Measurements from ENCODE around the gene SART1. TPM values are rescaled to one million over a fixed set of nuclear protein-coding genes. Genes with fewer than 3 reads are reported as not detected.

SART1 gene
- polyA plus RNA-seq, 1 donor (not counting 4 experiments of a cell fraction or from before 2014, with no cell fraction given) = 14.7 TPM

GRCh38 chr11:66013762-66014100 lies 52.2 kb downstream of the SART1 start:
- H3K36me3 ChIP-seq (ENCODE audit: control insufficient read depth in 2 of 2, extremely low read depth in 1 of 2, insufficient read depth in 2 of 2, low read length in 2 of 2) = no peaks in the 10 kb centered on the region
- no peak overlapping the region for H3K27ac ChIP-seq (ENCODE audit: control insufficient read depth, insufficient read depth, low read length)
- H3K27me3 ChIP-seq (ENCODE audit: control insufficient read depth, extremely low read depth, insufficient read depth, low read length) = no peaks in the 10 kb centered on the region
- TF ChIP-seq EZH2 (IDR thresholded peaks at IDR 0.05; ENCODE audit: low read length) = no peak
- H3K4me1 ChIP-seq (ENCODE audit: control insufficient read depth, extremely low read depth, insufficient read depth, low read length) = peaks cover 28% of the 10 kb centered on the region
- FAIRE-seq (no peak), DNase-seq (ENCODE audit: low read depth, low spot score) (no peak)
- peaks cover 3% of the 10 kb centered on the region for H3K9me1 ChIP-seq (ENCODE audit: control insufficient read depth, extremely low read depth, insufficient read depth, low read length)
- H3K79me2 ChIP-seq (ENCODE audit: control insufficient read depth, insufficient read depth, low read length) = no peaks in the 10 kb centered on the region
- H2AFZ ChIP-seq (ENCODE audit: control insufficient read depth, low read length) = no peak overlapping the region
- no peak overlapping the region for H3K4me3 ChIP-seq (ENCODE audit: control insufficient read depth in 2 of 3, extremely low read depth in 1 of 3, insufficient read depth in 2 of 3, low read depth in 1 of 3, low read length in 3 of 3)
- H3K4me2 ChIP-seq (ENCODE audit: control insufficient read depth, extremely low read depth, insufficient read depth, low read depth, low read length) = no peak overlapping the region
- dilution Hi-C loops (cut with MboI; ENCODE audit: extremely low pct_ligation_motif_present, low sequenced_read_pairs) = no loop called here
- no peaks in the 10 kb centered on the region for H3K9me3 ChIP-seq (ENCODE audit: control insufficient read depth, low read depth, low read length)
- H4K20me1 ChIP-seq (ENCODE audit: control insufficient read depth, extremely low read depth, insufficient read depth, low read length) = no peaks in the 10 kb centered on the region
- no peak overlapping the region for H3K9ac ChIP-seq (ENCODE audit: control insufficient read depth, extremely low read depth, insufficient read depth, low read length)

DNA sequence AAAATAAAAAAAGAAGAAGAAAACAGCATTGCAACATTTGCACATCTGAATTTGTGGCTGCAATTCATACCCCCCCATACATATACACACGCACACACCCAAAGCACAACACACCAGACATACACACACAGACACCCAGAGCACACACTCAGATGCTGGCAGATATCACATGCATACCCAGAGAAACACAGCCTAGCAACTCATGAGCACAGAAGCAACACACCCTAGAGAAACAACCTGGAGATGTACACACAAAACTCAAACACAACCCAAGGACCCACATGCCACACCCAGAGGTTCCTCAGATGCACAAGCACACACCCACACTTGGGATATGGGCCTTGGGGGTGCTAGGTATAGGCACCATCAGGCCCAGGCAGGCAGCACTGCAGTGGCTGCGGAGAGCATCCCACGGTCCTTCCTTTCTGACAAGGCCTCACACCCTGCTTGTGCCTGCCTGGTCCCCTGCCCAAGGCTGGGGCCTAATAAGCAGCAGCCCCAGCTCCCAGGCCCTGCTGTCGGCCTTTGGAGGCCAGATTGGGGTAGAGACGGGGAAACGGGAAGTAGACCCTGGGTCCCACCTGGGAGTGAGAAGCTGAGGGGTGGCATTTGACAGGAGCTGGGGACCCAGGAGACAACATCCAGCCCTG lies 53.4 kb downstream of the SART1 start:
- Histone ChIP-seq H3K4me3 (ENCODE audit: control insufficient read depth in 2 of 3, extremely low read depth in 1 of 3, insufficient read depth in 2 of 3, low read depth in 1 of 3, low read length in 3 of 3) (no peak overlapping the region), H3K9me3 (ENCODE audit: control insufficient read depth, low read depth, low read length) (no peaks in the 10 kb centered on the region), H4K20me1 (ENCODE audit: control insufficient read depth, extremely low read depth, insufficient read depth, low read length) (no peaks in the 10 kb centered on the region), H3K27ac (ENCODE audit: control insufficient read depth, insufficient read depth, low read length) (no peak overlapping the region), H2AFZ (ENCODE audit: control insufficient read depth, low read length) (no peak overlapping the region), H3K9me1 (ENCODE audit: control insufficient read depth, extremely low read depth, insufficient read depth, low read length) (peaks cover 3% of the 10 kb centered on the region), H3K27me3 (ENCODE audit: control insufficient read depth, extremely low read depth, insufficient read depth, low read length) (no peaks in the 10 kb centered on the region), H3K9ac (ENCODE audit: control insufficient read depth, extremely low read depth, insufficient read depth, low read length) (no peak overlapping the region), H3K4me1 (ENCODE audit: control insufficient read depth, extremely low read depth, insufficient read depth, low read length) (peaks cover 26% of the 10 kb centered on the region), H3K36me3 (ENCODE audit: control insufficient read depth in 2 of 2, extremely low read depth in 1 of 2, insufficient read depth in 2 of 2, low read length in 2 of 2) (no peaks in the 10 kb centered on the region), H3K79me2 (ENCODE audit: control insufficient read depth, insufficient read depth, low read length) (no peaks in the 10 kb centered on the region), H3K4me2 (ENCODE audit: control insufficient read depth, extremely low read depth, insufficient read depth, low read depth, low read length) (no peak overlapping the region)
- no peak for TF ChIP-seq EZH2 (IDR thresholded peaks at IDR 0.05; ENCODE audit: low read length)
- no peak for TF ChIP-seq CTCF (optimal IDR thresholded peaks at IDR 0.05 in 1 of 3, IDR thresholded peaks at IDR 0.05 in 1 of 3, conservative IDR thresholded peaks at IDR 0.05 in 1 of 3; ENCODE audit: extremely low read depth in 1 of 3, insufficient read depth in 2 of 3, low read length in 3 of 3)
- FAIRE-seq = no peak
- no peak for DNase-seq (ENCODE audit: low read depth, low spot score)
- dilution Hi-C loops (cut with MboI; ENCODE audit: extremely low pct_ligation_motif_present, low sequenced_read_pairs) = no loop called here

DNA sequence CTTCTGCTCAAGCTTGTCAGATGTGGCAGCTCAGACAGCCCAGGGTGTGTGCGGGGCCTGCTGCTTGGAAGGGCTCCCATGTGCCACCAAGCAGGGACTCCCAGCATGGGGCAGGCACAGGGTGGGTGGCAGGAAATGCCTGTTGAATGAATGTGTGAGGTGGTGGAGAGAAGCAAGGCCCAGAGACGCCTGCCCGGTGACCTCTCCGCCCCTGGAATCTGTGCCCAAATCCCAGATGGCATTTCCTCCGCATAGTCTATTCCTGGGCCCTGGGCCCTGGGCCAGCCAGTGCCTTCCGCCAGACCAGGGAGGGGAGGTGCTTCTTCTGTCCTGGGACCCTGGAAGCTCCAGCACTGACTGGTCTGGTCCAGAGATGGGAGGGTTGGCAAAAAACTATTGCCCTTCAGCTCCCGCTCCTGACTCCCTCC lies 53.9 kb downstream of the SART1 start:
- Histone ChIP-seq H3K36me3 (ENCODE audit: control insufficient read depth in 2 of 2, extremely low read depth in 1 of 2, insufficient read depth in 2 of 2, low read length in 2 of 2) (no peaks in the 10 kb centered on the region), H3K9ac (ENCODE audit: control insufficient read depth, extremely low read depth, insufficient read depth, low read length) (no peak overlapping the region), H3K4me3 (ENCODE audit: control insufficient read depth in 2 of 3, extremely low read depth in 1 of 3, insufficient read depth in 2 of 3, low read depth in 1 of 3, low read length in 3 of 3) (no peak overlapping the region), H3K9me3 (ENCODE audit: control insufficient read depth, low read depth, low read length) (no peaks in the 10 kb centered on the region), H2AFZ (ENCODE audit: control insufficient read depth, low read length) (no peak overlapping the region), H3K27ac (ENCODE audit: control insufficient read depth, insufficient read depth, low read length) (no peak overlapping the region), H3K4me1 (ENCODE audit: control insufficient read depth, extremely low read depth, insufficient read depth, low read length) (peaks cover 26% of the 10 kb centered on the region), H3K9me1 (ENCODE audit: control insufficient read depth, extremely low read depth, insufficient read depth, low read length) (peaks cover 3% of the 10 kb centered on the region), H3K27me3 (ENCODE audit: control insufficient read depth, extremely low read depth, insufficient read depth, low read length) (no peaks in the 10 kb centered on the region), H3K79me2 (ENCODE audit: control insufficient read depth, insufficient read depth, low read length) (no peaks in the 10 kb centered on the region), H4K20me1 (ENCODE audit: control insufficient read depth, extremely low read depth, insufficient read depth, low read length) (no peaks in the 10 kb centered on the region), H3K4me2 (ENCODE audit: control insufficient read depth, extremely low read depth, insufficient read depth, low read depth, low read length) (no peak overlapping the region)
- DNase-seq (ENCODE audit: low read depth, low spot score) (no peak), FAIRE-seq (no peak)
- TF ChIP-seq CTCF (optimal IDR thresholded peaks at IDR 0.05 in 1 of 3, IDR thresholded peaks at IDR 0.05 in 1 of 3, conservative IDR thresholded peaks at IDR 0.05 in 1 of 3; ENCODE audit: extremely low read depth in 1 of 3, insufficient read depth in 2 of 3, low read length in 3 of 3) (no peak), EZH2 (IDR thresholded peaks at IDR 0.05; ENCODE audit: low read length) (no peak)
- dilution Hi-C loops (cut with MboI; ENCODE audit: extremely low pct_ligation_motif_present, low sequenced_read_pairs) = no loop called here
